ENCODE data around the gene LRRC15.

GRCh38 chr3:194344012-194344411, 25.5 kb downstream of the LRRC15 start:
- TF ChIP-seq, protein P1, sequence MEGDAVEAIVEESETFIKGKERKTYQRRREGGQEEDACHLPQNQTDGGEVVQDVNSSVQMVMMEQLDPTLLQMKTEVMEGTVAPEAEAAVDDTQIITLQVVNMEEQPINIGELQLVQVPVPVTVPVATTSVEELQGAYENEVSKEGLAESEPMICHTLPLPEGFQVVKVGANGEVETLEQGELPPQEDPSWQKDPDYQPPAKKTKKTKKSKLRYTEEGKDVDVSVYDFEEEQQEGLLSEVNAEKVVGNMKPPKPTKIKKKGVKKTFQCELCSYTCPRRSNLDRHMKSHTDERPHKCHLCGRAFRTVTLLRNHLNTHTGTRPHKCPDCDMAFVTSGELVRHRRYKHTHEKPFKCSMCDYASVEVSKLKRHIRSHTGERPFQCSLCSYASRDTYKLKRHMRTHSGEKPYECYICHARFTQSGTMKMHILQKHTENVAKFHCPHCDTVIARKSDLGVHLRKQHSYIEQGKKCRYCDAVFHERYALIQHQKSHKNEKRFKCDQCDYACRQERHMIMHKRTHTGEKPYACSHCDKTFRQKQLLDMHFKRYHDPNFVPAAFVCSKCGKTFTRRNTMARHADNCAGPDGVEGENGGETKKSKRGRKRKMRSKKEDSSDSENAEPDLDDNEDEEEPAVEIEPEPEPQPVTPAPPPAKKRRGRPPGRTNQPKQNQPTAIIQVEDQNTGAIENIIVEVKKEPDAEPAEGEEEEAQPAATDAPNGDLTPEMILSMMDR (conservative IDR thresholded peaks at IDR 0.05 in 1 of 2, IDR thresholded peaks at IDR 0.05 in 1 of 2; ENCODE audit: extremely low read depth in 1 of 2, insufficient read depth in 1 of 2, low read depth in 1 of 2, low read length in 2 of 2), result peak; percentile 95 to 98
- no peak for TF ChIP-seq EZH2 (IDR thresholded peaks at IDR 0.05; ENCODE audit: borderline replicate concordance, low read length)
